Stimulated activated CD8-positive, alpha-beta memory T cell treated with anti-CD3 and anti-CD28 coated beads, Interleukin-15, amount 100 ng/mL, for 1 hour (primary cell): ENCODE results near the gene NLGN3.

Experiments used
- DNase-seq: peaks from one replicate; pipeline ENCODE4 v3.0.0-alpha.2; 2020; ENCODE audit warnings: low read depth

Gene NLGN3

DNA sequence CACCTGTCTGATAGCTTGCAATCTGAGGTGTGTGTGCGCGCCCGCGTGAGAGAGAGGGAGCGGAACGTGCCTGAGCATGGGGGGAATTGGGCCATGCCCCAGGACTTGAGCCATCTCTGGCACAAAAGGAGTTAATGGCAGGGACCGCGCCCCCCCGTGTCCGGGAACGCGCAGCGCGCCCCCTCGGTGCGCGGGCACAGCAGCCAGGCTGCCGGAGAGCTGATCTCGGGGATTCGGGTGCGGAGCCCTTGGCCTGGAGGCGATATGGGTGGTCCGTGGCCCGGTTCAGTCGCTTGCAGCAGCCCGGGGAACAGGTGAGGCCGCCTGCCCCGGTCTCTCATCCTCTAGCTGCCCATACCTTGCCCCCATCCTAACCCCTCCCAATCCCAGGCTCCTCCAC lies at the start of gene NLGN3:
Gene NLGN3 (plus strand): TSS at position 191 of the 400 bp plus-strand sequence. CDS start 2,909 bp downstream, outside the sequence.
- no peak for DNase-seq

DNA sequence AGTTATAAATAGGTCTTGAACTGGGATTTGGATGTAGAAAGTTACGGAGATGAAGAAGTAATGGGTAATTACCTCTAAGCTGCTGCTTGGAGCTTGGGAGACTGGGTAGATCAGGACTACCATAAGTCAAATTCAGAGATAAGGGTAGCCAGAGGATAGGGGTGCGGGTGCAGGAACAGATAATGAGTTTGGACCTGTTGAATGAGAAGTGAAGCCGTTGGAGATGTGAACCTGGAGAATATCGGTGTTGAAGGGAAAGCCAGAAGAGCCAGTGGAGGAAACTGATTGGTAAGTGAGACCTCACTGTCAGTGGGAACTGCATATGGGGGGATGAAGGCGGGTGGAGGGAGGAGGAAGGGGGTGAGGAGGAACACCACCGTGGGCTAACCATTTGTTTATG lies 49.6 kb upstream of the NLGN3 start:
- DNase-seq: no peak

DNA sequence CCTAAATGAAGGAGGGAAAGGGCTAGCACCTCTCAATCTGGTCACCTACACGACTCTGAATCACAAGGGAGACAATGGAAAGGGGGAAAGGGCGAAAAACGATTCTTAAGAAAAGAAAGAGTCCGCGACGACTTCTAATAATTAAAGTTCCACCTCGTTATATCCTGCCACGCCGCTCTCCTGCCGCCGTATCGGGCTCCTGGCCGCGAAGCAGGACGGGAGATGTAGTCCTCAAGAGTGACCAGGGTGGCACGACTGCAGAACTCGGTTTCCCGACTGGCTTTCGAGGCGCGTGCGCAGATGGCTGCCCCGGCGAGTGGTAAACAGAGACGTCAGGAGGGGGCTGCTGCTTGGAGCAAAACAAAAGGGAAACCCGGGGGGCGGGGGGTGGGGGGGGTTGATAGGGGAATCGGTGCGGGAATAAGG lies 49.1 kb upstream of the NLGN3 start, which contains the start of gene FOXO4:
Gene FOXO4 (plus strand): TSS at position 297 of the 426 bp plus-strand sequence. CDS start 678 bp downstream, outside the sequence.
- peak; percentile 73 for DNase-seq

DNA sequence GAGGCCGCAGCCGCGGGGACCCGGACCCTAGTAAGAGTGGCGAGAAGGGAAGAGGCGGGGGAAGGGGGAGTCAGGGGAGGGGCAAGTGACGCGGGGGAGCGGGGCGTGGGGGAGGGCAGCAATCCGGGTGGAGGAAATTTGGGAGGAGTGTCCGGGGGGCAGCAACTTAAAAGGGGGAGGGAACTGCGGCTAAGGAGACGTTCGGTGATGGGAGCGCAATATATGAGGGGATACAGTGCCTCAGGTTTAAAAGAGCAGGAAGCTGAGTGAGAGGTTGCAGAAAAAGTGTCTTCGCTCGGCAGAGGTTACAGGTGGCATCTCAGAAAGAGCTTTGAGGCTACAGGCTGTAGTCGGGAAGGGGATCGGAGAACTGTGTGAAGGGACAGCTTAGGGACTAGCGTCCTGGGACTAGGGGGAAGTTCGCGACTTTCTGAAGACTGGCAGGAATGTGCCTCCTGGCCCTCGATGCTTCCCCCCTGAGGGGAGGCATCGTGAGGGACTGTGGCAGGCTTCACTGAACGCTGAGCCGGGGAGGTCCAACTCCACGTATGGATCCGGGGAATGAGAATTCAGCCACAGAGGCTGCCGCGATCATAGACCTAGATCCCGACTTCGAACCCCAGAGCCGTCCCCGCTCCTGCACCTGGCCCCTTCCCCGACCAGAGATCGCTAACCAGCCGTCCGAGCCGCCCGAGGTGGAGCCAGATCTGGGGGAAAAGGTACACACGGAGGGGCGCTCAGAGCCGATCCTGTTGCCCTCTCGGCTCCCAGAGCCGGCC lies 48.5 kb upstream of the NLGN3 start:
- no peak for DNase-seq

DNA sequence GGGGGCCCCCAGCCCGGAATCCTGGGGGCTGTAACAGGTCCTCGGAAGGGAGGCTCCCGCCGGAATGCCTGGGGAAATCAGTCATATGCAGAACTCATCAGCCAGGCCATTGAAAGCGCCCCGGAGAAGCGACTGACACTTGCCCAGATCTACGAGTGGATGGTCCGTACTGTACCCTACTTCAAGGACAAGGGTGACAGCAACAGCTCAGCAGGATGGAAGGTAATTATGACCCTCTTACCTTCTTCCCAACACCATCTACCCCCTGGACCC lies 47.9 kb upstream of the NLGN3 start:
- DNase-seq: no peak

DNA sequence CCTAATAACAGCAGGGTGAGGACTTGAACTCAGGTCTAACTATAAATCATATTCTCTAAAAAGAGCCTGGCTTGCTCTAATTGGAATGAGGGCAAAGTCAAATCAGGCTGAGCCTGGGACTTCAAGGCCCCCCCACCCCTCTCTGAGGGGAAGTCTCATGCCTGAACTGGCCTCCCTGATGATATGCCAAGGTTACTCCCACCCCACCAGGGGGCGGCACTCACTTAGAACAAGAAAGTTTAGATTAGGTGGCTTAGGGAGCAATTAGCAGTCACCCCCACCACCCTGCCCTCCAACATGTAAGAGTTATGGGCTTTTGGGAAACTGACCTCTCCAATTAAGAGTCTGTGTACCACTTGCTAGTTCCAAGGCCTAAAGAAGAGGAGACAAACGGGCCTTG lies 46.3 kb upstream of the NLGN3 start:
- peak; percentile 64 for DNase-seq

DNA sequence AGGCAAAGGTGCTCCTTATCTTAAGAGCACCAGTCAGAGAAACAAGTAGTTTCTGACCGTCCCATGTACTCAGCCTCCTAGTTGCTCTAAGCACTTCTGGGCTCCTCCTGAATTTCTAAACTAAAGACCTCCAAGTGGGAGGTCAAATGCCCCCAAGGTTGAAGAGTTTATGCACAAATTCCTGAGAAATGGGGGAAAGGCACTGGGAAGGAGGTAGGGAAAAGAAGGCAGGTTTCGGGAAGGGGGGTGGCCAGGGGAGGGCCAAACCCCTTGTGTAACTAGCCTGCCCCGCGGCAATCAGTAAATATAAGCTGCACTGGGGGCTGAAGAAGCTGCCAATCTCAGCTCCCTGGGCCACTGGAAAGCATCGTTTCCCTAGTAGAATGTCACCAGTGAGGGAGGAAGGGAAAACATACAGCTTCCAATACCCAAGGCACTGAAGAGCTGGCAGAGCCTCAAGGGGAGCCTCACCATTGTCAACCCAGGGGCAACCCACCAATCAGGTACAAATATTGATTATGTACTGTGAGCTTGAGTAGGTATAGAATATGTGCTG lies 45.6 kb upstream of the NLGN3 start:
- no peak for DNase-seq

DNA sequence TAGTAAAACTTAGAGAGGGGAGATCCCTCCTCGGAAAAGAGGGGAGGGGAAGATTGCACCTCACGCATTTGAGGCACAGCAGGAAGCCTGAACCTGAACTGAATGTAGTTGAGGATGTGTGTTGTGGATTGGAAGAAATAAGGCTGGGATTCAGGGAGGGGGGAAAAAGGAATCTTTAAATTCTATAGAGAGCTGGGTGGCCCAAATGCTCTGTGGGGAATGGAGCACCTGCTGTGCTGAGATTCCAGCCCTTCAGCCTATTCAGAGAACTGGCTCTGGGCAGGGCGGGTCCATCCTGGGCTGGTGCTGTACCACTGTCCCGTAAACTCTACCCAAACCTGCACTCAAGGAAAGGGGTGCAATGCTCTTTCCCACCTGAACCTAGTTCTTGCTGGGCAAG lies 44.9 kb upstream of the NLGN3 start:
- DNase-seq: no peak

DNA sequence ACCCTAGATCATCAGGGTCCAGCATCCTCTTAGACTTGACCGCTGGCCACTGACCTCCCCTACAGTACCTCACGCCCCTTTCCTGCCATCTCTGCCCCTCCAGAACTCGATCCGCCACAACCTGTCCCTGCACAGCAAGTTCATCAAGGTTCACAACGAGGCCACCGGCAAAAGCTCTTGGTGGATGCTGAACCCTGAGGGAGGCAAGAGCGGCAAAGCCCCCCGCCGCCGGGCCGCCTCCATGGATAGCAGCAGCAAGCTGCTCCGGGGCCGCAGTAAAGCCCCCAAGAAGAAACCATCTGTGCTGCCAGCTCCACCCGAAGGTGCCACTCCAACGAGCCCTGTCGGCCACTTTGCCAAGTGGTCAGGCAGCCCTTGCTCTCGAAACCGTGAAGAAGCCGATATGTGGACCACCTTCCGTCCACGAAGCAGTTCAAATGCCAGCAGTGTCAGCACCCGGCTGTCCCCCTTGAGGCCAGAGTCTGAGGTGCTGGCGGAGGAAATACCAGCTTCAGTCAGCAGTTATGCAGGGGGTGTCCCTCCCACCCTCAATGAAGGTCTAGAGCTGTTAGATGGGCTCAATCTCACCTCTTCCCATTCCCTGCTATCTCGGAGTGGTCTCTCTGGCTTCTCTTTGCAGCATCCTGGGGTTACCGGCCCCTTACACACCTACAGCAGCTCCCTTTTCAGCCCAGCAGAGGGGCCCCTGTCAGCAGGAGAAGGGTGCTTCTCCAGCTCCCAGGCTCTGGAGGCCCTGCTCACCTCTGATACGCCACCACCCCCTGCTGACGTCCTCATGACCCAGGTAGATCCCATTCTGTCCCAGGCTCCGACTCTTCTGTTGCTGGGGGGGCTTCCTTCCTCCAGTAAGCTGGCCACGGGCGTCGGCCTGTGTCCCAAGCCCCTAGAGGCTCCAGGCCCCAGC lies 43.8 kb upstream of the NLGN3 start:
- no peak for DNase-seq

DNA sequence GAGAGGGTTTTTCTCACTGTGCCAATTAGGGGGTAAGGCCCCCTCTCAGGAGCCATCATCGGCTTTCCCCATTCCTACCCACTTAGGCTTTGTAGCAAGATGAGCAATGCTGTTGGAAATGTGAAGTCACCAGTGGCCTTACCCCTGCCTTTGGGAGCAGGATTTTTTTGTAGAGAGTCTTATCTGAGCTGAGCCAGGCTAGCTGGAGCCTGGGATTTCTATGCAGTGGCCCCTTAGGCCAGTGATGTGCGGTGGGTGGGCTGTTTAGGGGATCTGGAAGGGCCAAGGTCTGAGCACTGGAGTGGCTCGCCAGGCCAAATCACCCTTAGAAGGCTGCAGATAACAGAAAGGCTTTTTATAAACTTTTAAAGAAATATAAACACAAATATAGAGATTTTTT lies 42.3 kb upstream of the NLGN3 start:
- no peak for DNase-seq

DNA sequence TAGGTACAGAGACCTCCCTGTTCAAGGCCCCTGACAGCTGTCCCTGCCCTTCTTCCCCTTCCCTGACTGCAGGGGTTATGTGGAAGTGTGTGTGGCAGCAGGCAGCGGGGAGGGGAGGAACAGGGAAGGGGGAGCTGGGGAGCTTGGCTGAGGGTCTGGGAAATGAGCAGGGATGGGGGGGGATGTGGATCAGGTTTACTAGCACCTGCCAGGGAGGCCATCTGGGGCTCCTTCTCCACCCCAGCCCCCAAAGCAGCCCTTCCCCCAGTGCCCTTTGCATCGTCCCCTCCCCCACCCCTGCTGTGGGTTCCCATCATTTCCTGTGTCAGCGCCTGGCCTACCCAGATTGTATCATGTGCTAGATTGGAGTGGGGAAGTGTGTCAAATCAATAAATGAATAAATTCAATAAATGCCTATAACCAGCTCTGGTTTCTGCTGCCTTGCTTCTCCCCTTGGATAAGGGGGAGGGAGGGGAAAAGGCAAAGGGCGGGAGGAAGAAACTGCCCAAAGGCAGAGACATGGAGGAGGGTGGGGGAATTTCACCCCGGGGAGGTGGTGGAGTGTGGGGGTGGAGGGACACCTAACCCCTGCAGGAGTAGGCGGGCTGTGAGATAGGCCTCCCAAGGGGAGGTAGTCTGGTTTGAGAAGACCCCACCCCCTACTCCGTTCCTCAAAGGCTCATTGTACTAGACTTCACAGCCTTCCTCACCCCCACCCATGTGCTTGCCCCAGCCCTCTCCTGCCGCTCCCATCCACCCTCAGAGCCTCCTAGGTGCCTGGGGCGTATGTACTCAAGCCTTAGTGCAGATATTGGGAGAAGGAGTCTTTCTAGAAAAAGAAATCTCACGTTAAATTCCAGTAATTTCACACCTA lies 41.3 kb upstream of the NLGN3 start:
- DNase-seq: no peak

DNA sequence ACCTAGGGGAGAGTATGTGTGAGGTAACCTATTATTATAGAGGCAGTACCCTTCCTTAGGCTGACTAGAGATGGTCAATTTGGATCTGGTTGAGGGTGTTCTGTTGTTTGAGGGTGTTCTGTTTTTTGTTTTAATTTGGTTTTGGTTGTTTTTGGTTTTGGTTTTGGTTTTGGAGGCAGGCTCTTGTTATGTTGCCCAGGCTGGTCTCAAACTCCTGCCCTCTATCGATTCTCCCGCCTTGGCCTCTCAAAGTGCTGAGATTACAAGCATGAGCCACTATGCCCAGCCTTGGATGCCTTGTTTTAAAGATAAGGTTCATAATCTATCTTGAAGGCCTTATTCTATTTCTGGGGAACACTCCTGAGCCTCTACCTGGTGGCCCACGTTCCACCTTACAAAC lies 39.0 kb upstream of the NLGN3 start:
- DNase-seq: no peak

DNA sequence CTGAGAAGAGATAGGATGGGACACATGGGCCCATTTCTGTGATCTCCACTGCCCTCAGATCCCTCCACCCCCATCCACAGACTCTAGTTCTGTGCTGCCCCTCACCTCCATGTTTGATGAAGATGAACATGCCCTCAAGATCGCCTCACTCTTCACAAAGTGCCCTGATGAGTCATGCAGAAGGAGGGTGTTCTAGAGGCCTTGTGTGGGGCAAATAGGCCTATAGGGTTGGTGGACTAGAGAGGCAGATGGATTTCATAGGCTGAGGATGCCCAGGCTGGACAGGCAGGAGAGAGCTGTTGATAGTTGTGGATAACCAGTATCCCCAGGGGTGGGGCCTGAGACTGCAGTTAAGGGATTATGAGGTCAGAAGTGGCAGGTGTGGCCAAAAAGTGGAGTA lies 38.2 kb upstream of the NLGN3 start, which contains the start of gene CXorf65:
Gene CXorf65 (minus strand): TSS at position 314 of the 400 bp plus-strand sequence. CDS start 184 bp downstream, at position 130.
- no peak for DNase-seq

DNA sequence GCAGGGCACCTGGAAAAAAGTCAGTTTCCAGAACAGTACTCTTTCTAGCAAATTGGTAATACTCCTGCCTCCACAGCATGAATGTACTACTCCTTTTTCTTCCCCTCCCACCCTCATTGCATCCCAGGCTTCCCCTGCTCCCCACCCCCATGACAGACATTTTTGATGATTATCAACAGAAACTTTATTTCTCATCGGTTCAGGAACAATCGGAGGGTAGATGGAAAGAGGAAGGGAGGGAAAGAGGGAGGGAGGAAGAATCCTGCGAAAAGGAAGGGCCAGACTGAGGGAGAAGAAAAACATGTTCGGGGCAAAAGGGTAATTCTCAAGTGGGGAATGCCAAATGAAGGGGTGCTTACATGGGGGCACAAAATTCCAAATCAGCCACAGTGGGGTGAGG lies 37.4 kb upstream of the NLGN3 start:
- DNase-seq: no peak

DNA sequence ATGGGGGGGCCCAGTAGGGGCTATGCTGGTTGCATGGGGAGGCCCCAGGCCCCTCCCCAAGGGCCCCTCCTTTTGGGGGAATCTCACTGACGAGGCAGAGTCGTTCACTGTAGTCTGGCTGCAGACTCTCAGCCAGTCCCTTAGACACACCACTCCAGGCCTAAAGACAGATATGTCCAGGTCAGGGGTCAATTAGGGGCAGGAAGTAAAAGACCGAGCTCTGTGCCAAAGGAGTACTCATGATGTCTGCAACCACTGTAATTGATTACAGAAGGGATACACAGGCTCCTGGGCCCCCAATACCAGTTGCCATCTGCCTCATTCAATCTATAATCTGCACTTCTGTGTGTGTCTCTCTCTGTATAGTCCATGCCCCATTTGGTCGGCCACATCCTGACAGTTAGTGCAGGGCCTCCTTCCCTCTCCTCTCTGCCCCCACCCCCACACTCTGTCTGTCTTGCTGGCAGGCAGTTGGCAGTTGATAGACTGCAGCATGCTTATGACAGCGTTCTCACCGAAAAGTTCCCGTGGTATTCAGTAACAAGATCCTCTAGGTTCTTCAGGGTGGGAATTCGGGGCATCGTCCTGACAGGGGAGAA lies 36.8 kb upstream of the NLGN3 start:
- no peak for DNase-seq

DNA sequence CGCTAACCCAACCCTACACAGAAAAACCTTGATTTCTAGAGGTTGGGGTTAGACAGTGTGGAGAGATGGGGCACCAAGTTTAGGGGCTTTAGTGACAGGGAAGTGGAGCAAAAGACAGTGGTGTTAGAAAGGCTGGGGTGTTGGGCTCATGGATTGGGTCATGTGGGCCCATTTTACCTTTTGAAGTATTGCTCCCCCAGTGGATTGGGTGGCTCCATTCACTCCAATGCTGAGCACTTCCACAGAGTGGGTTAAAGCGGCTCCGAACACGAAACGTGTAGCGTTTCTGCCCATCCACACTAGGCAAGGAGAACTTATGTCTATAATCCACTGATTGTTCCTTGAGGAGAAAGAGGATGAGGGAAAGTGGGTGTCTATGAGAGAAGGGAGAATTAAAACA lies 35.6 kb upstream of the NLGN3 start:
- no peak for DNase-seq

DNA sequence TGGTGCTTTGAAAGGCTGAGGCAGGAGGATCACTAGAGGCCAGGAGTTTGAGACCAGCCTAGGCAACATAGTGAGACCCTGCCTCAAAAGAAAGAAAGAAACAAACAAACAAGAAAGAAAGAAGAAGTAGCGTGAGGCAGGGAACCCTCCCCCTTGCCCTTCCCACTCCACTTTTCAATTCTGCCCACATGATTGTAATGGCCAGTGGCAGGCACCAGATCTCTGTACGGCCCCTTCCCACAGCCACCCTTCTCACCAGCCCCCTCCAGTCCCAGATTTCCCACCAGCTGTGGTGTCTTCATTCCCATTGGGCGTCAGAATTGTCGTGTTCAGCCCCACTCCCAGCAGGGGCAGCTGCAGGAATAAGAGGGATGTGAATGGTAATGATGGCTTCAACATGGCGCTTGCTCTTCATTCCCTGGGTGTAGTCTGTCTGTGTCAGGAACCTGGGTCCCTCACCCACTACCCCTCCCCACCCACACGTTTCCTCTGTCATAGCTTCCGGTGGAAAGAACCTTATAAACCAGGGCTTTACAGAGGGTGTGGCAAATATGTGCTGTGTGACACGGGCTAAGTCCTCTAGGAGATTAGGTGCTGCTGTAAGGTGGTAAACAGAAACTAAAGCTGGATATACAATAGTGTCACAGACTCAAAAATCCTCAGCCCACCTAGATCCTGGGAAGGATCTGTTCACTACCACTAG lies 33.3 kb upstream of the NLGN3 start, which contains the start of gene IL2RG:
Gene IL2RG (minus strand): TSS at position 437 of the 703 bp plus-strand sequence. CDS start 38 bp downstream, at position 399.
- DNase-seq: peak; percentile 45

DNA sequence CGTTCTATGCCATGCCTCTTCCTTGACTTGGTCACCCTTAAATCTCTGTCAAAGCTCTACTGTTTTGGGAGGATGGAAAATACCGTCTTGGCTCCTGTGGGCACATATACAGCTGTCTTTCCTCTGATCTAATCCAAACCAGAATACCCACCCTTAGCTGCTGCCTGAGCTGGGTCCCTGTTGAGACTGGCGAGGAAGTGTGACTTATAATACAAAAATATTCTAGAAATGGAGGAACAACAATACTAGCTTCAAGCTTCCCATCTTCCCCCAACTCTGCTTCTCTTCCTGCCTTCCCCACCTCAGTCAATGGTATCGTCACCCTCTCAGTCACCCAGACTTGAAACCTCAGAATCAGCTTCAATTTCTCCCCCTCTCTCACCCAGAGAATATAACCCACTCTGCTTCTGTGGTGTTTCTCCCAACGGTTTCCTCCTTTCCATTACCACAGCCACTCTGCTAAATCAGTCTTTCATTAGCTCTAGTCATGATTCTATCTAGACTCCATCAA lies 32.7 kb upstream of the NLGN3 start:
- DNase-seq: no peak

DNA sequence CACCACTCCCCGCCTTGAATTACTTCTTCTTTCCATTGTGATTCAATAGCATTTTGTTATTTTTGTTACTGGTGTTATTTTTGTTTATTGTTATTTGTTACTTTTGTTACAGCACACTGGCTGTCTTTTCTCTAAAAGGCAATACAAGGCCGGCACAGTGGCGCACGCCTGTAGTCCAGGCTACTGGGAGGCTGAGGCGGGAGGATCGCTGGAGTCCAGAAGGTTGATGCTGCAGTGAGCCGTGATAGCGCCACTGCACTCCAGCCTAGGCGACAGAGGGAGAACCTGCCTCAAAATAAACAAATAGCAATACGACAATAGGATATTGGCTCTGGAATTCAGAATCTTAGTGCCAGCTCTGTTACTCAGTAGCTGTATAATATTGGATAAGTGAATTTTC lies 27.3 kb upstream of the NLGN3 start:
- no peak for DNase-seq
